GM12878 (cell line): ENCODE results near the gene LRRC75B. TPM values are rescaled to one million over a fixed set of nuclear protein-coding genes. Genes with fewer than 3 reads are reported as not detected.

Experiments
- ATAC-seq: fragments of 200-7000 bp; cut with Tn5 transposase; 3 replicates; pipeline ENCODE4 v1.9.1; 2020; ENCODE audit warnings: mild to moderate bottlenecking, moderate library complexity
- BruUV-seq: library from RNA; stranded (reverse); fragments of 400-500 nt; replicated peaks from 2 replicates; lab custom pipeline; 2021; lab: Mats Ljungman, UMichigan
- CTCF ChIA-PET: fragments of 300-600 bp; sonication (Branson Sonifier 250); formaldehyde crosslinking; extraction: SDS; loops from one replicate; lab custom pipeline; 2021; ENCODE audit warnings: inconsistent platforms; lab: Yijun Ruan, JAX
- POLR2A ChIA-PET: fragments of 350-600 bp; formaldehyde crosslinking; extraction: SDS; loops from one replicate; lab custom pipeline; 2021; ENCODE audit warnings: inconsistent platforms; lab: Charles Lee
- RAD21 ChIA-PET: fragments of 300-600 bp; sonication (Branson Sonifier 250); formaldehyde crosslinking; loops from one replicate; lab custom pipeline; 2023; ENCODE audit warnings: antibody characterized with exemption; ENCODE audit not compliant: unreplicated experiment; lab: Charles Lee
- SMC1A ChIA-PET: fragments of 300-600 bp; sonication (Branson Sonifier 250); formaldehyde crosslinking; loops from one replicate; lab custom pipeline; 2023; ENCODE audit not compliant: unreplicated experiment, uncharacterized antibody; lab: Charles Lee
- DNase-seq: peaks from one replicate; pipeline ENCODE4 v3.0.0-alpha.2; 2011; ENCODE audit warnings: low read depth, low spot score
- FAIRE-seq: peaks from 3 replicates; lab custom pipeline; 2011; peaks lifted over from hg19 to GRCh38; lab: Jason Lieb, UNC
- H2AFZ ChIP-seq: 2 replicates; pipeline ENCODE4 v1.6.0; 2011; ENCODE audit warnings: low read depth, low read length, control low read depth; ENCODE audit not compliant: control insufficient read depth
- H3K27ac ChIP-seq: 2 replicates; pipeline ENCODE4 v1.5.1; 2011; ENCODE audit warnings: control low read depth; ENCODE audit not compliant: control insufficient read depth, insufficient read depth
- H3K27me3 ChIP-seq, 2 experiments: replicated peaks in 1 of 2; 2 replicates each; pipeline versions ENCODE4 v1.6.0 to v1.6.1; 2011; ENCODE audit warnings: low read length in 1 of 2; ENCODE audit not compliant: control insufficient read depth in 2 of 2, insufficient read depth in 2 of 2
- H3K36me3 ChIP-seq, 2 experiments: 2 replicates each; pipeline ENCODE4 v1.5.1; 2011; ENCODE audit warnings: low read length in 1 of 2; ENCODE audit not compliant: control insufficient read depth in 2 of 2, insufficient read depth in 2 of 2
- H3K4me1 ChIP-seq: 2 replicates; pipeline ENCODE4 v1.6.1; 2011; ENCODE audit warnings: mild to moderate bottlenecking, low read length, moderate library complexity, mixed read lengths; ENCODE audit not compliant: control insufficient read depth, insufficient read depth
- H3K4me2 ChIP-seq: 2 replicates; pipeline ENCODE4 v1.6.0; 2011; ENCODE audit warnings: control low read depth; ENCODE audit not compliant: control insufficient read depth, insufficient read depth
- H3K4me3 ChIP-seq: fragments of 200-600 bp; sonication (generic); 2 replicates; pipeline ENCODE4 v1.5.1; 2016
- H3K79me2 ChIP-seq: 2 replicates; pipeline ENCODE4 v1.6.0; 2011; ENCODE audit warnings: low read length; ENCODE audit not compliant: control insufficient read depth, insufficient read depth
- H3K9ac ChIP-seq: 2 replicates; pipeline ENCODE4 v1.8.0; 2011; ENCODE audit warnings: low read length, control low read depth, mixed read lengths; ENCODE audit not compliant: control insufficient read depth, insufficient read depth
- H3K9me3 ChIP-seq: replicated peaks from 3 replicates; pipeline ENCODE4 v1.5.1; 2011; ENCODE audit warnings: mild to moderate bottlenecking, low read length; ENCODE audit not compliant: control insufficient read depth, insufficient read depth
- H4K20me1 ChIP-seq: 2 replicates; pipeline ENCODE4 v1.6.0; 2011; ENCODE audit not compliant: control insufficient read depth, insufficient read depth
- CEBPZ ChIP-seq: fragments of 150-350 bp; IDR thresholded peaks from 2 replicates; pipeline ENCODE4 v1.6.1; 2016; ENCODE audit warnings: low read depth, low read length
- EP300 ChIP-seq, 2 experiments: fragments of 150-350 bp in 1 of 2; IDR thresholded peaks; 2 replicates each; pipeline ENCODE4 v1.6.1; 2011 to 2012; ENCODE audit warnings: low read depth in 2 of 2, low read length in 2 of 2, borderline replicate concordance in 1 of 2, improper control_type of control experiment in 1 of 2, inconsistent platforms in 1 of 2; ENCODE audit not compliant: control insufficient read depth in 1 of 2
- FOS ChIP-seq: IDR thresholded peaks from 3 replicates; pipeline ENCODE4 v1.6.1; 2011; ENCODE audit warnings: borderline replicate concordance; ENCODE audit not compliant: insufficient read length; ENCODE audit errors: extremely low read depth
- IRF4 ChIP-seq: IDR thresholded peaks from 2 replicates; pipeline ENCODE4 v1.6.1; 2011; ENCODE audit warnings: low read depth, low read length
- MYC ChIP-seq: IDR thresholded peaks from 2 replicates; pipeline ENCODE4 v1.6.1; 2011; ENCODE audit warnings: mild to moderate bottlenecking, low read length, moderate library complexity, inconsistent platforms; ENCODE audit not compliant: insufficient read depth, insufficient replicate concordance, insufficient read length, severe bottlenecking
- NR2C1 ChIP-seq: fragments of 450-650 bp; IDR thresholded peaks from 2 replicates; pipeline ENCODE4 v1.6.1; 2017; ENCODE audit warnings: antibody characterized with exemption, mild to moderate bottlenecking, moderate library complexity
- SP1 ChIP-seq: IDR thresholded peaks from one replicate; pipeline ENCODE4 v1.6.1; 2011; ENCODE audit warnings: low read depth, low read length
- SPI1 ChIP-seq: IDR thresholded peaks from 2 replicates; pipeline ENCODE4 v1.6.1; 2011; ENCODE audit warnings: low read depth, mild to moderate bottlenecking, low read length, moderate library complexity, borderline replicate concordance; ENCODE audit not compliant: insufficient read depth
- STAT3 ChIP-seq: IDR thresholded peaks from 2 replicates; pipeline ENCODE4 v1.6.1; 2011; ENCODE audit warnings: low read depth, low read length, improper control_type of control experiment
- ZNF217 ChIP-seq: fragments of 450-650 bp; IDR thresholded peaks from 2 replicates; pipeline ENCODE4 v1.6.1; 2017; ENCODE audit warnings: antibody characterized with exemption, mild to moderate bottlenecking
- ZNF274 ChIP-seq: IDR thresholded peaks from one replicate; pipeline ENCODE4 v1.8.0; 2011; ENCODE audit not compliant: insufficient read length, insufficient read depth
- WGBS: methylation state at CpG from one replicate; pipeline ENCODE4 v1.1.6; 2016; ENCODE audit warnings: low lambda C conversion rate; ENCODE audit not compliant: insufficient replicate concordance, insufficient coverage; ENCODE audit errors: missing lambda C conversion rate; 5-methylcytosine and 5-hydroxymethylcytosine counted together
- in situ Hi-C: fragments of 300-500 bp; cut with MboI; formaldehyde crosslinking; loops from 9 replicates; pipeline ENCODE4 v1.14.3; 2018; ENCODE audit warnings: mixed read lengths
- intact Hi-C: fragments of 100-400 bp; cut with micrococcal nuclease; formaldehyde crosslinking; loops from one replicate; pipeline ENCODE4 v1.14.2; 2022; ENCODE audit not compliant: unreplicated experiment
- polyA plus RNA-seq, 11 experiments: library from polyadenylated mRNA; depleted of rRNA in 4 of 11; unstranded in 6 of 11; stranded (reverse) in 5 of 11; fragments of >200 nt; fragmentation: Nextera tagmentation in 4 of 11; fragmentation: Illumina TruSeq in 1 of 11; extraction: Ambion mirVana in 4 of 11; extraction: Trizol in 1 of 11; gene quantifications; 1 replicate in 1 of 11; 2 replicates in 10 of 11; pipeline versions ENCODE4 v1.2.1 to v1.2.3, GENCODE V29; 2011 to 2016; ENCODE audit warnings: inconsistent platforms in 2 of 11, missing spikeins in 2 of 11, low read depth in 1 of 11
- total RNA-seq, 4 experiments: library from RNA; depleted of rRNA in 3 of 4; stranded (reverse); fragments of >200 nt in 3 of 4; fragmentation: Illumina TruSeq in 1 of 4; extraction: Trizol in 1 of 4; gene quantifications; 2 replicates each; pipeline versions ENCODE4 v1.2.1 to v1.2.3, GENCODE V29; 2013 to 2021

Gene LRRC75B
- total and polyA plus RNA-seq, 10 of the 15 experiments (the other 5 are each of a cell fraction or from before 2014, with no cell fraction given), result 0.09 to 0.98 (median 0.11) TPM; not detected in 3

- TF ChIP-seq EP300 (IDR thresholded peaks at IDR 0.05; ENCODE audit: borderline replicate concordance in 1 of 2, control insufficient read depth in 1 of 2, low read depth in 2 of 2, low read length in 2 of 2) (no peak), NR2C1 (no peak), ZNF274 (no peak), IRF4 (no peak), STAT3 (no peak)
- TF ChIP-seq, all 136 proteins: peak for 0
Observed at GRCh38 chr22:24587948-24588347, 4.9 kb downstream of the LRRC75B start (continued).

- CTCF ChIA-PET, result no interaction called here
Observed at GRCh38 chr22:24587251-24587650, 5.6 kb downstream of the LRRC75B start.

More at GRCh38 chr22:24587251-24587650, 5.6 kb downstream of the LRRC75B start:
- ChIA-PET POLR2A (interaction anchor here (0.5 kb wide), 1 partner anchor 270 kb away, joined by 3 read pairs; no protein-coding TSS in a partner anchor), RAD21 (no interaction called here), SMC1A (no interaction called here)
- Histone ChIP-seq H3K4me3 (no peak overlapping the region), H3K4me1 (no peaks in the 10 kb centered on the region), H3K4me2 (no peak overlapping the region), H3K79me2 (no peaks in the 10 kb centered on the region), H4K20me1 (no peaks in the 10 kb centered on the region), H3K9ac (no peak overlapping the region), H3K27me3 (no peaks in the 10 kb centered on the region), H2AFZ (no peak overlapping the region), H3K36me3 (no peaks in the 10 kb centered on the region), H3K9me3 (no peaks in the 10 kb centered on the region), H3K27ac (no peak overlapping the region)
- intact Hi-C loops (no loop called here), in situ Hi-C loops (no loop called here)
- no peak for ATAC-seq
- DNase-seq, result no peak
- BruUV-seq, result no TSS peak
- WGBS, result 25% methylated on average over 4 of the region's 5 CpGs
- no peak for FAIRE-seq
- TF ChIP-seq FOS (no peak), SP1 (no peak), SPI1 (no peak), CEBPZ (no peak), ZNF217 (no peak), MYC (no peak)
